Stimulated activated CD4-positive, alpha-beta T cell treated with anti-CD3 and anti-CD28 coated beads, Interleukin-1b, Interleukin-23, amount 100 ng/mL, for 4 hours (primary cell): Measurements from ENCODE around the gene ADAM33.

ENCODE experiments used
- DNase-seq, 2 donors: peaks; one replicate each; pipeline ENCODE4 v3.0.0-alpha.2; 2020; ENCODE audit warnings: low read depth in 2 of 2

Gene ADAM33

DNA sequence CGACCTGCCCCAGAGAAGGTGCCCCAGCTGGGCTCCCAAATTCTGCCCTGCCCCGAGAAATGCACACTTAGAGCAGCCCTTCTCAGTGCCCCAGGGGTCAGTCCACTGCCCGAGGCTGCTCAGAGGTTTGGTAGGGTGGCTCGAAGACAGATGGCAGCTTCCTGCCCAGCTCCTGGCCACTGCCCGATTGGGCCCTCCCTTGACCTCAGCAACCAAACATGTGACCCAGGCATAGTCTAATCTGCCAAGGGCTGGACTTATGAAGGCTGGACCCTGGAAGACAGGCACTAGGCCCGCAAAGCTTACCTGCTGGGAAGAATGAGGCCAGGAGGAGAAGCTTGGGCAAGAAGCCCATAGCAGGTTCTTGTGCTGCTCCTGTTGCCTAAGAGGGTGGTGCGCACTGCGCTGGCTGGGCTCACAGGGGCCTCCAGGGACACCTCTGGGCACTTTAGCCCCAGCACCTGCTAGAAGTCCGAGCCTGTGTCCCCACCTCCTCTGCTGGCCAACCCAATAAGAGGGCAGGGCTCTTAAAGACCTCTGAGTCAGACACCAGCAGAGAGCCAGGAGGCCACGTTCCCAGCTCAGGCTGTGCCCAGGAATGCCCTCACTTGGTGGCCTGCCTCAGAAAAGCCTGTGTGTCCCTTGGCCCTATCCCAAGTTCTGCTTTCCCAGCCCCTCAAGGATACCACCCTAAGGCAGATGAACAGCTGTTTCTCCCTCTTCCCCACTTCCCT lies 25.1 kb upstream of the ADAM33 start:
- DNase-seq = no peak

DNA sequence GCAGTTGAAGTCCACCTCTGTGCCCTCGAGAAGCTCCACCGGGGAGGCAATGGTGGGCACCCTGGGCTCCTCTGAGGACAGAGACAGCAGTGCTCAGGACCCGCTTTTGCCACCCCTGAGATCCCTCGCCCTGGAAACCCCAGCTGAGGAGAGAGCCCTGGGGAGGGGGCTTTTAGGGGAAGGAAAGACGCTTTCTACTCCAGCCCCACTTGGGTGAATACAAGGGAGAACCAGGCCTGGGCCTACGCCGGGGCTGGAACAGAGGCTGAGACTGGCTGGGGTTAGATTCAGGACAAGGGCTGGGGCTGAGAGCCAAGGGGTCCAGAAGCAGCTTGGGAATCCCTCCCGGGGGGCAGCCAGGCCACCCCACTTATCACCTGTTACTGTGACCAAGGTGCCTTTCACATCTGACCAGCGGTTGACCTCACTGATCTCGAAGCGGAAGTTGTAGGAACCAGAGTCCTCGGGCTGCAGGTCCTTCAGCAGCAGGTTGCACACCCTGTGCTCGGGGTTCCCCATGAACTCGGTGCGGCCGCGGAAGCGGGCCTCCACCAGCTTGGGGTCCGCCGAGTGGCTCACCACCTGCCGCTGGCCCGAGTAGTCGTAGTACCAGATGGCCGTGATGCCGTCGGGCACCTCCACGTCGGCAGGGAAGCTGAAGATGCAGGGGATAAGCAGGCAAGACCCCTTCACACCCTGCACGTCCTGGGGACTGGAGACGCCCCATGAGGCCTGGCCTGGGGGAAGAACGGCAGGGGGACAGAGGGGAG lies 24.3 kb upstream of the ADAM33 start:
- DNase-seq = no peak

- no peak for DNase-seq
Observed at GRCh38 chr20:3705491-3705969, 23.7 kb upstream of the ADAM33 start.

DNA sequence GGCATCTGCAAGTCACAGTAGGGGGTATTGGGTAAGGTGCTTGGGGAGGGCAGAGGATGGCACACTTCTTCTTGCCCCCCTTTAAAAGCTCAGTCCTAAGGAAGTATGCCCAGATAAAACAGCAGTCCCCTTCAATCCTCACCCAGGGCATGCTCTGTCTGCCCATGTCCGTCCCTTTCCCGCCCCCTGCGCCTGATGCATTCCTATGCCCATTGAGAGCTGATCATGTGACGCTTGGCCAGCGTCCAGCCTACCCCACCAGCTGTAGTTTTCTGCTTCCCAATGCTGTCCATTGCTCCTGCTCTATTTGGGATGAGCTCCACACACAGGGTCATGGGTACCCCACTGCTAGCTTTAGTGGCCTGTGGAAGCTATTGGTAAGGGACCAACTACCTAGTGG lies 22.3 kb upstream of the ADAM33 start:
- no peak for DNase-seq

GRCh38 chr20:3702611-3703391 lies 21.0 kb upstream of the ADAM33 start:
- no peak for DNase-seq

DNA sequence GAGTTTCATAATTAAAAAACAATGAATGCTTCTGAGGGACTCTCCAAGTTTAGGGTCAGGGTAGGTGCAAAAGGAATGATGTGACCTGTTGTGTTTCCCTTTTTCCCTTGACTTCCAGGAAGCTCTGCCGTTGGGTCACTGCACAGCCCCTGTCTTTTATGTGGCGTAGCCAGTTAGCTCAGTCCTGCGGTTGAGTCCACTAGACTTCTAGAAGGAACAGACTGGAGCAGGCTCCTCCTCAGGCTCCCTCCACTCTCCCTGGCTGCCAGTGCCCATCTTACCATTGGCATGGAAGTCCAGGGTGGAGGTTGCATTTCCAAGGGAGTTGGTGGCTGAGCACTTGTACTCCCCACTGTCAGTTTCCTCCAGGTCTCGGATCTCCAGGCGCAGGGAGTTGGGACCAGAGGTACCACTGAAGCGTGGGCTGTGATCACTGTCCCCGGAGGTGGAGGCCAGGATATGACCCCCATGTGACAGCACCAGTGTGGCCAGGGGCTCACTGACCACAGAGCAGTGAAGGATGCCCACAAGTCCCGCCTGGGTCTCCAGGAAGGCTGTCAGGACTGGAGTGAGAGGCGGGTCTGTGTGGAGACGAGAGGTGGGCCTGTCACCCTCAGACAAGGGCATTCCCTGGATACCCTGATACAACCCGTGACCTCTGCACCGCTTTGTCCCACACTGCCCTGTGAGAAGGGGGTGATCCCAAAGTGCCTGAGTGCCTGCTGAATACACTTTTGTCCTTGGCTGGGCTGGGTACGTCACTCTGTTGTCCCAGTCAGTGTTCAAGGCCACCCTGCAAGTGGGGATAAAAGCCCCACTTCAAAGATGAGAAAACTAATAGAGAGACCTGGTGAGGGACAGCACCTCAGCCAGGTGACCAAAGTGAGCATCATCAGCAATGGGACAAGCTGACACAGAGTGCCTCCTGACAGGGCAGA lies 19.5 kb upstream of the ADAM33 start:
- no peak for DNase-seq

GRCh38 chr20:3699037-3699436 lies 17.2 kb upstream of the ADAM33 start:
- no peak for DNase-seq

GRCh38 chr20:3698591-3699001 lies 16.8 kb upstream of the ADAM33 start:
- DNase-seq = no peak

DNA sequence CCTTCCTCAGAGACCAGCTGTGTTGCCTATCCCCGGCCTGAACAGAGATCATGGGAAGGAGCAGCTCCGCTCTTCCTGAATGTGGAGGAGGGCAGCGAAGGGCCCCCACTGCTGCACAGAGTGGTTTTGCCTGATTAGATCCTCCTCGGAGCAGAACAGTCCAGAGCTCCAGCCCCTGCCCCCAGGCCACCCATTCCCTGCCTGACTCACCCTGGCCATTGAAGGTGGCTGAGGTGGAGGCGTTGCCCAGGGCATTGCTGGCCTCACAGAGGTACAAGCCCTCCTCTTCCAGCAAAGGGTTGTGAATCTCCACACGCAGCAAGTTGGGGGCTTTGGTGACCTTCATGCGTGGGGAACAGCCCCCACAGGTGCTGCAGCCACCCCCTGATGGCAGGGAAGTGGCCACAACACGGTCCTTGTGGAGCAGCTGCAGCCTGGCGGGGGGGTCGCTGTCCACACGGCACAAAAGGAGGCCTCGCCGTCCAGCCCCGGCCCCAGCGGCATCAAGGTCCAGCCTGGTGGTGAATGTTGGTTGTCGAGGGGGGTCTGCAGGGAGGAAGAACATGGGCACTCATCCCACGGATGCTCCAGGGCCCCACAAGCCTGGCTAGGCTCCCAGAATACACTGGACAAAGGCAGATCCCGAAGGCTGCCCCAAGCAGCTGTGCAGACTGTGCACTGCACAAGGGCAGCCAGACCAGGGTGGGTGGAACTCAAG lies 15.9 kb upstream of the ADAM33 start:
- DNase-seq = no peak

DNA sequence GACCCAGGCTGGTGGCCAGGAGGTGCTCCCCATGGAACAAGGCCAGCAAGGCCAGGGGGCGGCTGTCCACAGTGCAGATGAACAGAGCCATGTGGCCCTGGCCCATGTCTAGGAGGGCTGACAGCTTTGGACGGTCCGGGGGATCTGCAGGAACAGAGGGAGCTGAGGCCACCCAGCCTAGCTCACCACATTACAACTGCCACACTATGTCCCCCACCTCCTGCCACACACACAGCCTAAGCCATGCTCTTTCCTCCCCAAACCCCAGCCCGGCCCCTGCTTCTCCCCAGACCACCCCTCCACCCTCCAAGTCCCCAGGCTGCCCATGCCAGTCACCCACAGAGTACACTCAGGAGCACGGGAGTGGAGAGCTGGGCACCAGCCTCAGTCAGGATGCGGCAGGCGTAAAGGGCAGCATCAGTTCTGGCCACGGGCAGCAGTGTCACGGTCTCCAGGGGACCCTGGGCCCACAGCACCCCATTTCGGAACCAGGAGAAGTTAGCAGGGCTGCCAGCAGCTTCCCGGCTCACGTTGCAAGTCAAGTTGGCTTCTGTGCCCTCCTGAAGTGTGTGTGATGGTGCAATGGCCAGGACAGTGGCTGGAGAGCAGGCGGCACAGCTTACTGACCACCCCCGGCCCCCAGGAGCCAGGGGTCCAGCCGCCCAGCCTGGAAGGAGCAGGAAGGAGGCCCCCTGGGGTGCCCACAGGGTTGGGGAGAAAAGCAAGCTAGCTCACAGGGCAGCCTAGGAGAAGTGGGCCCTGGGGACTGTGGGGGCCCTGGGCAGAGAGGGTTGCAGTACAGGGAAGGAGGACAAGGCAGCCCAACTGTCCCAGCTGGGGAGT lies 15.2 kb upstream of the ADAM33 start:
- no peak for DNase-seq

DNA sequence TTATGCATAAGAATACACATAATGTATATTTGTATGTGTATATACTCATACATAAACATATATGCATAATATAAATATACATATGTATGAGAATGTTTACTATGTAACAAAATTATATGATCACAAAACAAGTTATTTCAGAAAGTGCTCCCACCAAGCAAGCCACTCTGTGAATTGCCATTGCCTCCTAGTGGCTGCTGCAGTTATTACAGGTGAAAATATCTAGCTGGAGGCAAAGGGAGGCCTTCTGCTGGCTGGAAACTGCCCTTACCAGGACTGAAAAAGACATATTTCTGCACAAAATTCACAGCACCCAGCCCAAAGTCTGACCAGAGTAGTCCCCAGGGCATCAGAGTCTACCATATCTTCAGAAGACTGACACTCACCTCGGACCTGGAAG lies 14.4 kb upstream of the ADAM33 start:
- DNase-seq = no peak

GRCh38 chr20:3694864-3695263 lies 13.1 kb upstream of the ADAM33 start:
- DNase-seq = no peak

DNA sequence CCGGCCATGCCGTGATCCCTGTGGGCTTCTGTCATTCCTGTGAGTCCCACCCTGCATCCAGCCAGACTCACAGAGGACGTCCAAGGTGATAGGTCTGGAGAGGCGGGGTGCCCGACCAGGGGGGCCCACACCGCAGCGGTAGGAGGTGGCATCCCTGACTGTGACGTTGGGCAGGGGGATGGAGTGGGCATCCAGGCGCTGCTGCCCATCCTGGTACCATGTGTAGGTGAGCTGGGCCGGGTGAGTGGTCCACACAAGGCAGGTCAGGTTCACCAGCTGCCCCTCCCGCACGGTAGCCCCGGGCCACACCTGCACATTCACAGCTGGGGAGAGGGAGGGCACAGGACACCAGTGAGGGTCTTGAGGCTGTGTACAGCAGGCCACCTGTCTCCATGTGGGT lies 11.6 kb upstream of the ADAM33 start:
- DNase-seq = no peak

DNA sequence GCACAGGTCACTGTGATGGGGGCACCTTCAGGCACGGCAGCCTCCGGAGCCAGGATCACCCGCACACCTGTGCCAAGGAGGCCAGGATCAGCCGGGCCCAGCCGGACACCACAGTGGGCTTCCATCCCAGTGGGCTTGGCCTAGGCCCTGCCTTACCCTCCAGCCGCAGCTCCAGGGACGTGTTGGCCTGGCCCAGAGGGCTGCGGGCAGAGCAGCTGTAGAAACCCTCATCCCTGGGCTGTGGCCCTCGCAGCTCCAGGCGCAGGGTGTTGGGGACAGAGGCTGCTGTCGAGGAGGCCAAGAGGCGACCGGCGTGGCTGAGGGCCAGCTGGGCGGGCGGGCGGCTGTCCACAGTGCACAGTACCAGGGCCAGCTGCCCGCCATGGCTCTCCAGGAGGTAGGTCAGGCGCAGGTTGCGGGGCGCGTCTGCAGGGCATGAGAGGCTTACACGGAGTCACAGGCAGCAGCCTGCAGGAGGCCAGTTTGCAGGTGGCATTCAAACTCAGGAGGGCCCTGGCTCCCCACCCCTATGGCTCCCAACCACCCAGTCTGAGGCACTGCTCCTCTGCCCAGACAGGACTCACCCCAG lies 11.0 kb upstream of the ADAM33 start:
- DNase-seq = no peak

DNA sequence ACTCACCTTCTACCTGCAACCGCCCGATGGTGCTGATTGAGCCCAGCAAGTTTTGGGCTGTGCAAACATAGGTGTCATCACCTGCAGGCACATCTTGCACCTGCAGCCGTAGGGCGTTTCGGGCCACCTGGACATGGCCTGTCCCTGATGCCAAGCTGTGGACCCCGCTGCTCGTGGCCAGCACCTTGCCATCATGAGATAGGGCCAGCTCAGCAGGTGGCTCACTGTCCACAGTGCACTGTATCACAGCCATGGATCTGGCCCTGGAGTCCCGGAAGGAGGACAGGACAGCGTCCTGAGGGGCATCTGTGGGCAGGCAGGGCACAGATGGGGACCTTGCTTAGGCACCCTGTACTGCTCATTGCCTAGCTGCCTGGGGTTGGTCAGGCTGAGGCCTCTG lies 10.1 kb upstream of the ADAM33 start:
- DNase-seq = no peak

DNA sequence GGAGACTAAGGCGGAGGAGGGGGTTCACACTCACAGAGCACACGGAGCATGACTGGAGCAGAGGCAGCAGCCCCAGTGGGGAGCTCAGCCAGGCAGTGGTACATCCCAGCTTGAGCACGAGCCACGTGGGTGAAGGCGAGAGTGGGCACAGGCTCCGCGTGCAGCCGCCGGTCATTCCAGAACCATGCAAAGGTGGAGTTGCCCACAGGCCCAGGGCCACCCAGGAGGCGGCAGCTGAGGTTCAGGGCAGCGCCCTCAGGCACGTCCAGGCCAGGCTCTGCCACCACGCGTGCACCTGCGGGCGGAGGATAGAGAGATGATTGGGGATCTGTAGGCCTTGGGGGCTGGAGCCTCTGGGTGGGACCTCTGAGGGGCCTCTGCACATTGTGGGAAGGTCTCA lies 9.5 kb upstream of the ADAM33 start:
- DNase-seq = no peak

GRCh38 chr20:3690413-3690812 lies 8.6 kb upstream of the ADAM33 start:
- no peak for DNase-seq

DNA sequence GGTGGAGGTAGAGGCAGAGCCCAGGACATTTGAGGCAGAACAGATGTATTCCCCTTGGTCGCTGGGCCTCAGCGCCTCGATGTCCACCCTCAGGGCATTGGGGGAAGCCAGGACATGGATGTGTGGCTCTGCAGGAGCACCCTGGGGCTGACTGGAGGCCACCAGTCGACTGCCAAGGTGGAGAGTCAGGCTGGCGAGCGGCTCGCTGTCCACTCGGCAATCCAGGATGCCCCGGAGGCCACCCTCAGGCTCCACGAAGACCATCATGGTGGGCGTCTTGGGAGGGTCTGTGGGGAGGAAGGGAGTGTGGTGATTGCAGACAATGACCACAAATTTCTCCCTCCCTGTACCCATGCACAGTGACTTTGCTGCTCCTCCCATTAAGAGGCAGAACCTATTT lies 8.2 kb upstream of the ADAM33 start:
- no peak for DNase-seq

GRCh38 chr20:3687655-3688054 lies 5.8 kb upstream of the ADAM33 start:
- no peak for DNase-seq
